Endodermal cell (in vitro differentiated cells): ENCODE measurements around the gene MROH8. TPM values are rescaled to one million over a fixed set of nuclear protein-coding genes. Genes with fewer than 3 reads are reported as not detected.

Experiments
- DNase-seq: peaks from one replicate; pipeline ENCODE4 v3.0.0-alpha.2; 2017
- H3K27ac ChIP-seq: 2 replicates; pipeline ENCODE4 v1.5.1; 2013; ENCODE audit warnings: mild to moderate bottlenecking, low read depth, low read length, moderate library complexity
- H3K27me3 ChIP-seq: 2 replicates; pipeline ENCODE4 v1.6.1; 2013; ENCODE audit warnings: mild to moderate bottlenecking, low read length, moderate library complexity; ENCODE audit not compliant: insufficient read depth, control insufficient read depth, poor library complexity, severe bottlenecking
- H3K36me3 ChIP-seq: 2 replicates; pipeline ENCODE4 v1.7.0; 2013; ENCODE audit warnings: mild to moderate bottlenecking, low read length, moderate library complexity; ENCODE audit not compliant: control insufficient read depth, insufficient read depth
- H3K4me1 ChIP-seq: one replicate; pipeline ENCODE4 v1.7.0; 2013; ENCODE audit warnings: low read length; ENCODE audit not compliant: control insufficient read depth, insufficient read depth
- H3K4me3 ChIP-seq: 2 replicates; pipeline ENCODE4 v1.5.1; 2013; ENCODE audit warnings: mild to moderate bottlenecking, low read length, moderate library complexity
- H3K9ac ChIP-seq: 2 replicates; pipeline ENCODE4 v1.6.1; 2013; ENCODE audit warnings: mild to moderate bottlenecking, low read length, moderate library complexity; ENCODE audit not compliant: poor library complexity, severe bottlenecking; ENCODE audit errors: extremely low read depth
- H3K9me3 ChIP-seq: 2 replicates; pipeline ENCODE4 v1.6.1; 2013; ENCODE audit warnings: mild to moderate bottlenecking, low read length, moderate library complexity; ENCODE audit not compliant: control insufficient read depth
- H3K27ac Mint-ChIP-seq: 2 replicates; pipeline ENCODE4 v1.8.0; 2020; ENCODE audit warnings: mixed read lengths
- H3K27me3 Mint-ChIP-seq: 2 replicates; pipeline ENCODE4 v1.8.0; 2021; ENCODE audit warnings: mild to moderate bottlenecking, mixed read lengths; ENCODE audit not compliant: insufficient read depth
- H3K36me3 Mint-ChIP-seq: 2 replicates; pipeline ENCODE4 v1.8.0; 2020; ENCODE audit warnings: low read depth, mixed read lengths
- H3K4me1 Mint-ChIP-seq: 2 replicates; pipeline ENCODE4 v1.8.0; 2020; ENCODE audit warnings: mixed read lengths
- H3K4me3 Mint-ChIP-seq: 2 replicates; pipeline ENCODE4 v1.8.0; 2020; ENCODE audit warnings: mild to moderate bottlenecking, moderate library complexity, mixed read lengths
- H3K9me3 Mint-ChIP-seq: 2 replicates; pipeline ENCODE4 v1.8.0; 2020; ENCODE audit warnings: mild to moderate bottlenecking, mixed read lengths
- WGBS, 2 experiments: methylation state at CpG; one replicate each; pipeline versions ENCODE4 v1.1.5 to v1.1.7; 2013; ENCODE audit warnings: missing lambda C conversion rate in 2 of 2, mixed read lengths in 1 of 2; ENCODE audit not compliant: insufficient coverage in 1 of 2, insufficient read length in 1 of 2; 5-methylcytosine and 5-hydroxymethylcytosine counted together
- total RNA-seq, 2 donors: library from RNA; stranded (reverse); fragmentation: NEBNext Ultra II Directional in 1 of 2; extraction: Animal tissue kit (Norgen Biotek cat#: 25700) in 1 of 2; gene quantifications; 2 replicates in 1 of 2; 3 replicates in 1 of 2; pipeline ENCODE4 v1.2.1, GENCODE V29; 2021
- TF ChIP-seq, protein P1 (sequence below): fragments of 200-600 bp; sonication (generic); conservative IDR thresholded peaks from 2 replicates; pipeline ENCODE4 v1.5.0; 2021; ENCODE audit warnings: antibody characterized with exemption, mild to moderate bottlenecking

MROH8 gene
- total RNA-seq, 2 donors from 2014 or later: 1.8 to 2.8 TPM

DNA sequence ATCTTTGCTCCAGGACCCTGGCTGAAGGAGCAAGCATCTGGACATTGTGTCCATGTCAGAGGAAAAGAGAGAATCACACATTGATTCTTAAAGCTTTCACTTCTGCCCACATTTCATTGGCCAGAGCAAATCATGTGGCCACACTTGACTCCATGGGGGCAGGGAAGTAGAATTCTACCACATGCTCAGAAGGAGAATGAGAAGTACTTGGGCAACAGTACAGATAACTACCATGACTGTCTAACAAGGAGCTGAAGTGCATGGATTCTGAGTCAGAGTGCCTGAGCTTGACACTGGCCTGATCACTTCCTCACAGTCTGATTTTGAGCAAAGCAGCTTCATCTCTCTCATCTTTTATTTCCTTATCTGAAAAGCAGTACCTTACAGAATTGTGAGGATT lies 43.7 kb upstream of the MROH8 start:
- no peaks in the 10 kb centered on the region for H3K9me3 ChIP-seq
- Mint-ChIP-seq H3K27ac (no peak overlapping the region), H3K36me3 (peaks cover 62% of the 10 kb centered on the region), H3K4me3 (no peak overlapping the region), H3K27me3 (no peaks in the 10 kb centered on the region), H3K9me3 (no peaks in the 10 kb centered on the region), H3K4me1 (no peaks in the 10 kb centered on the region)
- H3K9ac ChIP-seq: no peak overlapping the region
- peaks cover 94% of the 10 kb centered on the region for H3K36me3 ChIP-seq
- DNase-seq: no peak
- H3K27ac ChIP-seq: no peak overlapping the region
- no peak overlapping the region for H3K4me3 ChIP-seq
- peaks cover 8% of the 10 kb centered on the region for H3K4me1 ChIP-seq
- H3K27me3 ChIP-seq: no peaks in the 10 kb centered on the region
- TF ChIP-seq, protein P1, sequence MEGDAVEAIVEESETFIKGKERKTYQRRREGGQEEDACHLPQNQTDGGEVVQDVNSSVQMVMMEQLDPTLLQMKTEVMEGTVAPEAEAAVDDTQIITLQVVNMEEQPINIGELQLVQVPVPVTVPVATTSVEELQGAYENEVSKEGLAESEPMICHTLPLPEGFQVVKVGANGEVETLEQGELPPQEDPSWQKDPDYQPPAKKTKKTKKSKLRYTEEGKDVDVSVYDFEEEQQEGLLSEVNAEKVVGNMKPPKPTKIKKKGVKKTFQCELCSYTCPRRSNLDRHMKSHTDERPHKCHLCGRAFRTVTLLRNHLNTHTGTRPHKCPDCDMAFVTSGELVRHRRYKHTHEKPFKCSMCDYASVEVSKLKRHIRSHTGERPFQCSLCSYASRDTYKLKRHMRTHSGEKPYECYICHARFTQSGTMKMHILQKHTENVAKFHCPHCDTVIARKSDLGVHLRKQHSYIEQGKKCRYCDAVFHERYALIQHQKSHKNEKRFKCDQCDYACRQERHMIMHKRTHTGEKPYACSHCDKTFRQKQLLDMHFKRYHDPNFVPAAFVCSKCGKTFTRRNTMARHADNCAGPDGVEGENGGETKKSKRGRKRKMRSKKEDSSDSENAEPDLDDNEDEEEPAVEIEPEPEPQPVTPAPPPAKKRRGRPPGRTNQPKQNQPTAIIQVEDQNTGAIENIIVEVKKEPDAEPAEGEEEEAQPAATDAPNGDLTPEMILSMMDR: no peak

DNA sequence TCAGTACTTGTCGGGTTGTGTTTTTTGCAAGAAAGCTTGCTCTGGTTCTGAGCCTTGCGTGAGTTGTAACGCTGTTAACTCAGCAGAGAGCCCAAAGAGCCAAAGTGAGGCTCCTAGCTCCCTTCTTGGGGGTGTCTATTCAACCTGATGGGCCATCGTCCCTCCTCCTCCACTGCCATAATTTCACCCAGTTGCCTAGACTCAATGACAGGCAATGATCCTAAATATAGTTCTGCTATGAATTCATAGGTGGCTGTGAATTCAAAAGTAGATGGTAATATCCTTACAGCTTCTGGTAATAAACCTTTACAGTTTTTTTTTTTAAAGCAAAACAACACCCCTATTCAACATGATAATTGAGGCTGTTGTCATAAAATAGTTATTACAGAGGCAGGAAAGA lies 42.7 kb upstream of the MROH8 start:
- H3K36me3 ChIP-seq: peaks cover 91% of the 10 kb centered on the region

DNA sequence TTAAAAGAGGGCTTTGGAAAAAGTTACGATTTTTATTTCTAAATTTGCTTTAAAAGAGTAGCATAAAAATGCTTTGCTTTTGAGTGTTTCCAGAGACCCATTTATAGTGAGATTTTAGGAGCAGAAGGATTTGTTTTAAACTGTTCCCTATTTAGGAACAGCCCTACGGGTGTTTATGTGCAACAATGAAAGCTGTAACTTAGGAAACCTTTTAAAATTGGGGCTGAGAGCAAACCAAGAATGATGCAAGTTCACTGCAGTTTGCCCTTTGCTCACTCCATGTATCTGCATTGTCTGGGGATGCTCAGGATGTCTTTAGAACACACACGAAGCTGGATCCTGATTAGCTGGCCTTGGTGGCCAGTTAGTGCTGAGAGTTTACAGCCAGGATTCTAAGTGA lies 41.4 kb upstream of the MROH8 start:
- TF ChIP-seq, protein P1: no peak
- no peak overlapping the region for H3K4me3 ChIP-seq
- H3K27me3 Mint-ChIP-seq: no peaks in the 10 kb centered on the region
- 83 to 92% methylated on average over 3 of the region's 3 CpGs for WGBS, 2 experiments
- H3K27ac ChIP-seq: peak overlapping the region; percentile 59
- H3K36me3 ChIP-seq: peaks cover 88% of the 10 kb centered on the region
- H3K9ac ChIP-seq: no peak overlapping the region
- H3K27me3 ChIP-seq: no peaks in the 10 kb centered on the region
- no peaks in the 10 kb centered on the region for H3K9me3 Mint-ChIP-seq
- peaks cover 8% of the 10 kb centered on the region for H3K4me1 ChIP-seq
- H3K4me3 Mint-ChIP-seq: no peak overlapping the region
- H3K4me1 Mint-ChIP-seq: no peaks in the 10 kb centered on the region
- H3K9me3 ChIP-seq: no peaks in the 10 kb centered on the region
- DNase-seq: no peak
- peaks cover 63% of the 10 kb centered on the region for H3K36me3 Mint-ChIP-seq
- H3K27ac Mint-ChIP-seq: no peak overlapping the region

More for the DNA sequence above, 42.7 kb upstream of the MROH8 start:
- DNase-seq: no peak
- H3K9ac ChIP-seq: no peak overlapping the region
- Mint-ChIP-seq H3K27ac (no peak overlapping the region), H3K4me3 (no peak overlapping the region), H3K27me3 (no peaks in the 10 kb centered on the region), H3K9me3 (no peaks in the 10 kb centered on the region), H3K4me1 (no peaks in the 10 kb centered on the region), H3K36me3 (peaks cover 61% of the 10 kb centered on the region)
- TF ChIP-seq, protein P1: no peak
- 88 to 96% methylated on average over 3 to 4 of the region's 4 CpGs for WGBS, 2 experiments
- H3K27me3 ChIP-seq: no peaks in the 10 kb centered on the region
- no peak overlapping the region for H3K4me3 ChIP-seq
- no peak overlapping the region for H3K27ac ChIP-seq
- peaks cover 8% of the 10 kb centered on the region for H3K4me1 ChIP-seq
- H3K9me3 ChIP-seq: no peaks in the 10 kb centered on the region
